Breast epithelium (tissue), 4 donors: ENCODE measurements around the gene DNAH8. TPM values are rescaled to one million over a fixed set of nuclear protein-coding genes. Genes with fewer than 3 reads are reported as not detected.
"Not testable (repeated sequence)": the region's sequence is repeated elsewhere in the genome, so short reads cannot be mapped to it uniquely, and the experiment has no call there.

Experiments used
- DNase-seq, 2 donors: peaks; one replicate each; pipeline ENCODE4 v3.0.0-alpha.2; 2019; ENCODE audit warnings: low spot score in 2 of 2
- H3K27ac ChIP-seq, 2 donors: fragments of 200-600 bp; sonication (generic) in 1 of 2; one replicate each; pipeline ENCODE4 v1.5.1; 2016 to 2019; ENCODE audit warnings: mild to moderate bottlenecking in 1 of 2
- H3K27me3 ChIP-seq, 2 donors: fragments of 200-600 bp; sonication (generic) in 1 of 2; one replicate each; pipeline versions ENCODE4 v1.5.1 to v1.6.0; 2017 to 2019; ENCODE audit warnings: control low read depth in 1 of 2, mild to moderate bottlenecking in 1 of 2
- H3K36me3 ChIP-seq: fragments of 200-600 bp; one replicate; pipeline ENCODE4 v1.5.1; 2019
- H3K4me1 ChIP-seq, 2 donors: fragments of 200-600 bp; sonication (generic); one replicate each; pipeline ENCODE4 v1.5.1; 2016 to 2019; ENCODE audit warnings: control low read depth in 1 of 2
- H3K4me3 ChIP-seq, 3 donors: fragments of 200-600 bp; sonication (generic); 1 replicate in 2 of 3; 2 replicates in 1 of 3; pipeline ENCODE4 v1.5.1; 2016 to 2019; ENCODE audit warnings: mild to moderate bottlenecking in 3 of 3, moderate library complexity in 2 of 3
- H3K9me3 ChIP-seq, 2 donors: fragments of 200-600 bp; sonication (generic) in 1 of 2; one replicate each; pipeline ENCODE4 v1.5.1; 2016 to 2019; ENCODE audit warnings: control low read depth in 1 of 2
- CTCF ChIP-seq, 3 donors: fragments of 450-650 bp; IDR thresholded peaks; one replicate each; pipeline ENCODE4 v1.5.1; 2016 to 2017; ENCODE audit warnings: antibody characterized with exemption in 3 of 3, mild to moderate bottlenecking in 3 of 3, moderate library complexity in 3 of 3
- POLR2A ChIP-seq: fragments of 450-650 bp; IDR thresholded peaks from one replicate; pipeline ENCODE4 v1.6.1; 2016; ENCODE audit warnings: antibody characterized with exemption, mild to moderate bottlenecking, moderate library complexity
- POLR2AphosphoS5 ChIP-seq, 3 donors: sonication (generic); formaldehyde crosslinking; IDR thresholded peaks; one replicate each; pipeline ENCODE4 v1.6.1; 2017; ENCODE audit warnings: antibody characterized with exemption in 3 of 3
- intact Hi-C: fragments of 100-400 bp; cut with DNase I; formaldehyde crosslinking; loops from one replicate; pipeline ENCODE4 v1.15.1; 2023; ENCODE audit warnings: low total_unique reads
- total RNA-seq, 3 donors: library from RNA; depleted of rRNA; stranded (reverse); fragments of >200 nt; gene quantifications; one replicate each; pipeline ENCODE4 v1.1.0, GENCODE V29; 2016

Gene DNAH8
- total RNA-seq, 3 donors from 2014 or later: under 0.01 TPM; not detected in 1

GRCh38 chr6:38695227-38695900, 19.7 kb upstream of the DNAH8 start:
- intact Hi-C loops: no loop called here
- Histone ChIP-seq H3K4me1 (no peaks in the 10 kb centered on the region), H3K4me3 (no peak overlapping the region), H3K9me3 (peaks cover 0 to 11% of the 10 kb centered on the region in 2 donors), H3K27me3 (no peaks in the 10 kb centered on the region), H3K36me3 (no peaks in the 10 kb centered on the region), H3K27ac (no peak overlapping the region)
- TF ChIP-seq CTCF (IDR thresholded peaks at IDR 0.05): no peak
- TF ChIP-seq POLR2A: no peak
- no peak for TF ChIP-seq POLR2AphosphoS5 (IDR thresholded peaks at IDR 0.05)
- DNase-seq: no peak

GRCh38 chr6:38695933-38696332, 19.2 kb upstream of the DNAH8 start:
- Histone ChIP-seq H3K9me3 (peaks cover 3 to 12% of the 10 kb centered on the region in 2 donors), H3K27me3 (no peaks in the 10 kb centered on the region), H3K4me3 (no peak overlapping the region), H3K36me3 (no peaks in the 10 kb centered on the region), H3K27ac (no peak overlapping the region), H3K4me1 (no peaks in the 10 kb centered on the region)
- no peak for TF ChIP-seq POLR2A
- TF ChIP-seq POLR2AphosphoS5 (IDR thresholded peaks at IDR 0.05): no peak
- TF ChIP-seq CTCF (IDR thresholded peaks at IDR 0.05): no peak
- no peak for DNase-seq
- intact Hi-C loops: no loop called here

GRCh38 chr6:38696345-38696744, 18.8 kb upstream of the DNAH8 start:
- H3K4me1 ChIP-seq: no peaks in the 10 kb centered on the region
- H3K27me3 ChIP-seq: no peaks in the 10 kb centered on the region
- H3K27ac ChIP-seq: no peak overlapping the region
- no peak overlapping the region for H3K4me3 ChIP-seq
- no peak for TF ChIP-seq POLR2A
- no peak for TF ChIP-seq CTCF (IDR thresholded peaks at IDR 0.05)
- no peak for TF ChIP-seq POLR2AphosphoS5 (IDR thresholded peaks at IDR 0.05)
- peaks cover 5 to 12% of the 10 kb centered on the region in 2 donors for H3K9me3 ChIP-seq
- no peak for DNase-seq
- no peaks in the 10 kb centered on the region for H3K36me3 ChIP-seq
- intact Hi-C loops: no loop called here

- Histone ChIP-seq H3K4me1 (no peaks in the 10 kb centered on the region), H3K9me3 (peaks cover 5 to 12% of the 10 kb centered on the region in 2 donors), H3K4me3 (no peak overlapping the region), H3K36me3 (no peaks in the 10 kb centered on the region), H3K27me3 (no peaks in the 10 kb centered on the region), H3K27ac (no peak overlapping the region)
- TF ChIP-seq POLR2AphosphoS5 (IDR thresholded peaks at IDR 0.05) (no peak), POLR2A (no peak), CTCF (IDR thresholded peaks at IDR 0.05) (no peak)
- DNase-seq: no peak
- intact Hi-C loops: no loop called here
These were observed 17.3 kb upstream of the DNAH8 start for GRCh38 chr6:38697846-38698245.

- H3K4me1 ChIP-seq, H3K4me3 ChIP-seq, H3K36me3 ChIP-seq, intact Hi-C loops, DNase-seq, H3K27me3 ChIP-seq, H3K27ac ChIP-seq: not testable (repeated sequence)
- H3K9me3 ChIP-seq: peaks cover 5 to 12% of the 10 kb centered on the region in 2 donors
These were observed 15.4 kb upstream of the DNAH8 start for GRCh38 chr6:38699702-38700101.
